Measurements from ENCODE around the gene NOMO2.
"Not testable (repeated sequence)": the region's sequence is repeated elsewhere in the genome, so short reads cannot be mapped to it uniquely, and the experiment has no call there.

GRCh38 chr16:18544232-18545081, 17.4 kb downstream of the NOMO2 start:
- TF ChIP-seq CTCF (IDR thresholded peaks at IDR 0.05); ZFX (IDR thresholded peaks at IDR 0.05; ENCODE audit: borderline replicate concordance): not testable (repeated sequence)

Measured in 22Rv1 (cell line).